Measurements from ENCODE around the gene NPR1.
"Not testable (repeated sequence)": the region's sequence is repeated elsewhere in the genome, so short reads cannot be mapped to it uniquely, and the experiment has no call there.

The NPR1 gene

DNA sequence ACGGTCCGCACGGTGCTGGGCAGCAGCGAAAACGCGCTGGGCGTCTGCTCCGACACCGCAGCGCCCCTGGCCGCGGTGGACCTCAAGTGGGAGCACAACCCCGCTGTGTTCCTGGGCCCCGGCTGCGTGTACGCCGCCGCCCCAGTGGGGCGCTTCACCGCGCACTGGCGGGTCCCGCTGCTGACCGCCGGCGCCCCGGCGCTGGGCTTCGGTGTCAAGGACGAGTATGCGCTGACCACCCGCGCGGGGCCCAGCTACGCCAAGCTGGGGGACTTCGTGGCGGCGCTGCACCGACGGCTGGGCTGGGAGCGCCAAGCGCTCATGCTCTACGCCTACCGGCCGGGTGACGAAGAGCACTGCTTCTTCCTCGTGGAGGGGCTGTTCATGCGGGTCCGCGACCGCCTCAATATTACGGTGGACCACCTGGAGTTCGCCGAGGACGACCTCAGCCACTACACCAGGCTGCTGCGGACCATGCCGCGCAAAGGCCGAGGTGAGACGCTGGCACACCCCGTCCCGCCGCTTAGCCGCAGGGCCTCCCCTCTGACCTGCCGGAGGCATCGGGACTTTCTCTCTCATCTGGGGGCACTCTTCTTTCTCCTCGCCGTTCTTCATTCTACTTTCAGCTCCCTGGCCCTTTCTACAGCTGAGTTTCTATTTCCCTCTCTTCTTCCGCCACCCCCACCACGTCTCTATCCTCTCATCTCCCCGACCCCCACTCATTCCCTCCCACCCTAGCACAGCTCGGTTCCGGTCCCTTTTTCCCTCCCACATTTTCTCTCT is 1.0 kb downstream of the NPR1 start:
- DNase-seq (ENCODE audit: low read depth, low spot score) = peak; percentile 42

DNA sequence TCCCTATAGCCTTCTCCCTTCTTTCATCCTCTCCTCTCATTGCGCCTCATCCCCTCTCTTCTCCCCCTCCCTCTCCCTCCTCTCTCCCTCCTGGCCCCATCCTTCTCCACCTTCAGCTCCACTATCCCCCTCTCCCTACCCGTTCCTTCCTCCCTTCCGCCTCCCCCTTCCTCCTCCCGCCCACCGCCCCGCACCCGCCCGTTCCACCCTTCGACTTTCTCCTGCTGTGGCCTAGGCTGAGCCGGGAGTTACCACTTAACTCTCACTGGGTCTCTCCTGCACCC is 1.6 kb downstream of the NPR1 start:
- no peak for DNase-seq (ENCODE audit: low read depth, low spot score)

DNA sequence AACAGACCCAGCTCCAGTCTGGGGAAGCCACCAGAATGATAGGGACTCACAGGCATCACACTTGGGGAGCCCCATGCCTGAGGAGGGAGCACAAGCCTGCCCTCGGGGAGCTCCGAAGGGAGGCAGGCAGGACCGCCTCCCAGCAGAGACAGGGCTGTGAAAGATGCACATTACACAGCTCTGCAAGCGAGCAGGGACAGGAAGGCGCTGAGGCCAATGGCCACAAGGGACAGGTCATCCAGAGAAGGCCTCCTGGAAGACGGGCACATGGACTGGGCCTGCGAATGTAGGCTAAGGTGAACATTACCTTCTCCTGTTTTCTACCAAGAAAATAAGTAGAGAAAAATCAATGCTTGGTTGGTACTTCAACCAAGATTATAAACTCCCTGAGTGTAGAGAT is 4.2 kb downstream of the NPR1 start:
- DNase-seq (ENCODE audit: low read depth, low spot score) = no peak

GRCh38 chr1:153683854-153684253 is 5.4 kb downstream of the NPR1 start:
- DNase-seq (ENCODE audit: low read depth, low spot score) = no peak

- no peak for DNase-seq (ENCODE audit: low read depth, low spot score)
Measured at GRCh38 chr1:153684892-153685291, 6.4 kb downstream of the NPR1 start.

DNA sequence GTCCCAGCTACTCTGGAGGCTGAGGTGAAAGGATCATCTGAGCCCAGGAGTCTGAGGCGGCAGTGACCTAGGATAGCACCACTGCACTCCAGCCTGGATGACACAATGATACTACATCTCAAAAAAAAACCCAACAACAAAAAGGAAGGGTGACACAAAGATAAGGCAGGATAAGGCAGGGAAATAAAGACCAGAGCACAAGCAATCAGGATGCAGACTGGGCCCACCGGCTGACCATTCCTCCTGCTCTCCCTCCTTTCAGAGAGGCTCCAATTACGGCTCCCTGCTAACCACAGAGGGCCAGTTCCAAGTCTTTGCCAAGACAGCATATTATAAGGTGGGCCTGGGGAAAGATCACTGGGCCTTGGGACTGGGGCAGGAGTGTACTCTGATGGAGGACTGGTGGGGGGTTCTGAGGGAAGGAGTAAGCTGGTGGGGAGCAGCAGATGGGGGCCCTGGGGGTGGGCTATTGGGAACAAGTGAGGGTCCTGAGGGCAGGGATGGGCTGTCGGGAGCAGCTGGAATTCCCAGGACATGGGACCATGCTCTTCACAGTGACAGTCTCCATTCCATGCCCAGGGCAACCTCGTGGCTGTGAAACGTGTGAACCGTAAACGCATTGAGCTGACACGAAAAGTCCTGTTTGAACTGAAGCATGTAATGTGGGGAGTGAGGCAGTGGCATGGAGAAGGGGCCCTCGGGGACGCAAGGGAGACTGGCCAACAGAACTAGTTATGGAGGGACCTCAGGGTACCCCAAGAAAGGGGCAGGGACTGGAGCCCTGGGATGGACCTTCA is 7.3 kb downstream of the NPR1 start:
- DNase-seq (ENCODE audit: low read depth, low spot score) = no peak

DNA sequence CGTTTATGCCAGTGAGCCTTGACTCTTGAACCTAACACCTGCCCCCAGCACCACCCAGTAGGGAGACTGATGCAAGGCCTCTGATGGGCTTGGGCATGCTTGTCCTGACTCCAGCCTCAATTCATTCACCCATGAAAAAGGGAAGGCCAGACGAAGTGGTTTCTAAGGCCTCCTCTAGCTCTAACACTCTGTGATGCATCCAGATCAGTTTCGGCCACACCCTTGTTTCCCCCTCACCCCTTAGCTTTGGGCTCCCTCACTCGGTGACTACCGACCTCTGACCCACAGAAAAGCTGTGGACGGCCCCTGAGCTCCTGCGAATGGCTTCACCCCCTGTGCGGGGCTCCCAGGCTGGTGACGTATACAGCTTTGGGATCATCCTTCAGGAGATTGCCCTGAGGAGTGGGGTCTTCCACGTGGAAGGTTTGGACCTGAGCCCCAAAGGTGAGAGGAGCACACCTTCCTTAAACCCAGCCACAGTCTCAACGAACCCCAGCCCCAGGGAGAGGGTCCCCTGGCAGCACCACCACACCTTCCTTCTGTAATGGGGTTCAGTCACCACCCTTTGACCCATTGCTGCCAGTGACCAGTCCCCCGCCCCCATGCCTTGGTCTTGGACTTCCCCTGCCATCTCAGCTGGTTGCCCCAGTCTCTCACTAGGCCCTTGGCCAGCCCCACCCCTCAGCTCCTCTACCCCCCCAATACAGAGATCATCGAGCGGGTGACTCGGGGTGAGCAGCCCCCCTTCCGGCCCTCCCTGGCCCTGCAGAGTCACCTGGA is 9.0 kb downstream of the NPR1 start:
- DNase-seq (ENCODE audit: low read depth, low spot score) = no peak

GRCh38 chr1:153688276-153688675 is 9.8 kb downstream of the NPR1 start:
- no peak for DNase-seq (ENCODE audit: low read depth, low spot score)

GRCh38 chr1:153688736-153689328 is 10.3 kb downstream of the NPR1 start:
- DNase-seq (ENCODE audit: low read depth, low spot score) = no peak

- DNase-seq (ENCODE audit: low read depth, low spot score) = no peak
Measured at GRCh38 chr1:153693466-153693865, 15.0 kb downstream of the NPR1 start.

GRCh38 chr1:153696741-153697140 is 18.3 kb downstream of the NPR1 start:
- DNase-seq (ENCODE audit: low read depth, low spot score) = no peak

DNA sequence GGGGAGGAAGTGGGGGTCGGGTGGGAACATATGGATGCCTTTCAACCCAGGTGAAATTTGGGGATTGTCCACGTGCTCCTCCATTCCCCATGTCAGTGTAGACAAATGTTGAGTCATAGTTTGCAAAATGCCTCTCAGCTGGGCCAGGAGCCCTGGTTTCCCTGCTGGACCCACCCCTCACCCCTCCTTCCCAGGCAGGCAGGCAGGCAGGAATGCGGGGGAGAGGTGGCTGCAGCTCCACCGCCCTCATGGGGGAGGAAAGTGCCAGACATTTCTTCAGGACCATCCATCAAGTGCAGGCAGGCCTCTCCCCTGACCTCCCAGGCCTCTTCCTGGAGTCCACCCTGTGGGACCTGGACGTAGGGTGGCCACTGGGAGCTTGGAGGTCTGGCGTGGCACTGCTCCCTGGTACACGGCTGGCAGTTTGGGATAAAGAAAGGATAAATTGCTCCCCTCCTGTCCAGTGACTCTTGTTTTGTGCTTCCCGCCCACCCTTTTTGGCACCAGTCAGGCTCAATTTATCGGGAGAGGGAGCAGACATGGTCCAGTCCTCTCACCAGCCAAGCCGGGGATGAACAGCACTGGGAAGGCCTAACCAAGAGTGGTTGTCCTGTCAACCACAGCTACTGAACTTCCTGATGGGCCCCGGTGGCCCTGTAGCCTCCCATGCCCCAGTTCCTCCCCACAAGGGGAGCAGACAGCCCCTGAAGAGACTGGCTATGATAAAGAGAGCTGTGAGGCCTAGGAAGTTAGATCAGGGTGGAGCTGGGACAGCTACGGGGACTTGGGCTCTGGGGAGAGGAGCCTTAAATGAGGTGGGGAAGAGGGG is 18.9 kb downstream of the NPR1 start:
- peak; percentile 62 for DNase-seq (ENCODE audit: low read depth, low spot score)

DNA sequence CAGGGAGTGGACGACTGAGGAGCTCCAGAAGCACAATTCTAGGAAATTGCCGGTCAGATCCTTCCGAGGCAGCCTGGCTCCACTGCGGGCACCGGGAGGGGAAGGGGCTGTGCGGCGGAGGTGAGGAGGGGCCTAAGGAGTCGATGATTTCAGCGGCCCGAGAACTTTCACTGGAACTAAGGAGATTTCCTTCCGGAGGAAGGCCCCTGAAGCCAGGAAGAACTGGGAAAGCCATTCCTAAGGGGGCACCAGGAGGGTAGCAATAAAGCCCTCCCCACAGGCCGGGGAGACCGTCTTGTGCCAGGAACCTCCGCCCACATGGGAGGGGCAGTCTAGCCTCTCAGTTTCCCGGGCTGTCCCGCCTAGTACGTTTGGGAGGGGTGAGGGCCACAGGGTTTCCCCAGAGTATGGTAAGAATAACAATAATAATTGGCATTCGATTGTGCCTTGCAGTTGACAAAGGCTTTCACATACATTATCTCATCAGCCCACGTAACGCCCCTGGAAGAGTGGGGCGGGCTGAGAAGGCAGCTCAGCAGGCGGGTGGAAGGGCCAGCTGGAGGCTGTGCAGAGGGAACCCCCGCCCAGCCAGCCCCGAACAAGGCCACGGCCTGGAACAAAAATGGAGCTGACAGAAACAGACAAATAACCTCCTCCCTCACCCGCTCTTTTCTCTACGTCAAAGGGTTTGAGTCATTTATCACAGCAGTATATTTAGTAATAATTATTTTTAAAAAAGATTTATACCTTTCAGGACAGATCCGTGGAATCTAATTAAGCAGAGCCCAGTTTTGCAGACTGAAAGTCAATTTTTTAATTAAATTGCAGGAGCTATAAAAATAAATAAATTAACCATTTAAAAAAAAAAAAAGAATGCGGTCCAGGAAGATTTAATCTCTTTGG is 19.8 kb downstream of the NPR1 start:
- DNase-seq (ENCODE audit: low read depth, low spot score) = no peak

DNA sequence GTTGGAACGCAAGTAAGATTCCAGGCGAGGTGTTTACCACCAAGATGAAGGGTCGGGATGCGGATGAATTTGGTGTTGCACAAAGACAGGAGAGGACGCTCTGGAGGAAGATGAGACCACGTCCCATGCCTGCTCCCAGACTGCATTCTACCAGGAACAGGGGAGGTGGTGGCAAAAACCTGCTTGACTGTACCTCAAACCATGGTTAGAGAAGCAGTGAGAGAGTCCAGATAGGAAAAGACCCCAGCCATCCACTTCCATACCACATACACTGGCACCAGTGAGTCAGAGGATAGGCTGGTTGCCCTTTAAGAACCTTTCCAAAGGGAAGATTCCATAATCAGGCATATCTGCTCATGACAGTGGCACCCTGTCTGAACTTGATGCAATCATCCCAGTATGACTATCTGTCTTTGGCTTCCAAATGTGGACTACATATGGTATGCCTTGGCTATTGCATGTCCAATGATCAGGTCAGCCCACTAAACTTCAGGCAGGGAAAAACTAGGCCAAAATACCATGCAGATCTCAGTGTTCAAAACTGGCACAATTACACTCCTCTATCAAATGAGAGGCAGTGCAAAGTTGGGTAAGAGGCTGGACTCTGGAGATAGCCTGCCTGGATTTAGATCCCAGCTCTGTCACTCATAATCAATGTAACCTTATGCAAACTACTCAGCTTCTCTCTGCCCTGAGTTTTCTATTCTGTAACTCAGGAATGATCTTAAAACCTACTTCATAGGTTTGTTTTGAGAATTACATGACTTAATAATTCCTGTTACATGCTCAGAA is 20.6 kb downstream of the NPR1 start:
- no peak for DNase-seq (ENCODE audit: low read depth, low spot score)

- no peak for DNase-seq (ENCODE audit: low read depth, low spot score)
Measured at GRCh38 chr1:153699768-153700167, 21.3 kb downstream of the NPR1 start.

GRCh38 chr1:153705484-153705883 is 27.0 kb downstream of the NPR1 start:
- DNase-seq (ENCODE audit: low read depth, low spot score) = no peak

DNA sequence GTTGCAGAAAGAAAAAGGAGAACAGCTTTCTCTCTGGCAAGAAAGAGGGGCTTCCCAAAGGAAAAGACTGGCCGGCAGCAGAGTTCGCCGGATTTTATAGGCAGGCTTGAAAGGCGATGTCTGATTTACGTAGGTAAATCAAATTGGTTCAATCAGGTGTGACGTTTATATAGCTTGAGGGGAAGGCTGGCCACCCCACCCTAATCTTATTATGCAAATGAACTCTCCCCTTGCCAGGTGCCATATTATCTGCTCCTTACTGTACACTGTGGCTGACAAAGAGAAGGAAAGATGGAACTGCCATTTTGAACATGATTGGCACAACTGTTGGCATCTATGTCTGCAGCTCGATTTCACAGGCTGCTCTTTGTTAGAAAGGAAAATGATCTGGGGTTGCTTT is 32.5 kb downstream of the NPR1 start:
- no peak for DNase-seq (ENCODE audit: low read depth, low spot score)

DNA sequence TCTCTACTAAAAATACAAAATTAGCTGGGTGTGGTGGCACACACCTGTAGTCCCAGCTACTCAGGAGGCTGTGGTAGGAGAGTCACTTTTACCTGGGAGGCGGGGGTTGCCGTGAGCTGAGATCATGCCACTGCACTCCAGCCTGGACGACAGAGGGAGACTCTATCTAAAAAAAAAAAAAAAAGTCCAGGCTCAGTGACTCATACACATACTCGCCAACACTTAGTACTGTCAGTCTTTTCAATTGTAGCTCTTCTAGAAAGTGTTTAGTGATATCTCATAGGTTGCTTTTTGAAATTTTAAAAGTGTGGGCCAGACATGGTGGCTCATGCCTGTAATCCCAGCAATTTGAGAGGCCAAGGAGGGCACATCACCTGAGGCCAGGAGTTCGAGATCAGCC is 37.7 kb downstream of the NPR1 start:
- not testable (repeated sequence) for DNase-seq (ENCODE audit: low read depth, low spot score)

DNA sequence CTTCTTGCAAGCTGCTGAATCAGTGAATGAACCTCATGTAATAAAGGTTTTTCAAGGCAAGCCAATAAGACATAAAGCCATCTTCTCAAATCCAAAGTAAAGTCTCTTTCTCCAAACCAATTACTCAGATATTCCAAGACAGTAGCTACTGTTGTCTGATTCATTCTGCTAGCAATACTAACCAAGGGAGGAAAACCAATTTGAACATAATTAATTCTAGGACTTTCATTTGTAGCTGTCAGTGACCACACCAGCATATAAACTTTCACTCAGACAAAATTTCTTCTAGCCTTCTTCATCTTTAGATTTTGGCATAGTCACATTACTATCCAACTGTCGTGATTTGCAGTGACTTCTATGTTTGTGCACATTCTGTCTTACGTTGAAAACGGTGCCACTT is 38.8 kb downstream of the NPR1 start:
- DNase-seq (ENCODE audit: low read depth, low spot score) = no peak
